K562 (cell line): Measurements from ENCODE around the gene TTYH2. TPM values are rescaled to one million over a fixed set of nuclear protein-coding genes. Genes with fewer than 3 reads are reported as not detected.

Source experiments
- FOXM1 ChIP-seq, 2 experiments: fragments of 450-650 bp in 1 of 2; sonication (generic) in 1 of 2; formaldehyde crosslinking in 1 of 2; IDR thresholded peaks; 2 replicates each; pipeline versions ENCODE4 v1.6.1 to v1.9.0; 2017 to 2022; ENCODE audit warnings: low read depth in 2 of 2, mild to moderate bottlenecking in 2 of 2, missing genetic modification reagents in 1 of 2, moderate library complexity in 1 of 2
- KHSRP ChIP-seq: fragments of 450-650 bp; IDR thresholded peaks from 2 replicates; pipeline ENCODE4 v1.6.1; 2017
- L3MBTL2 ChIP-seq: fragments of 450-650 bp; IDR thresholded peaks from 2 replicates; pipeline ENCODE4 v1.6.1; 2016; ENCODE audit warnings: mild to moderate bottlenecking, moderate library complexity
- MYC ChIP-seq, 2 experiments: fragments of 250-450 bp in 1 of 2; sonication (Bioruptor Pico) in 1 of 2; IDR thresholded peaks; 2 replicates each; pipeline versions ENCODE4 v1.5.1 to v1.6.1; 2012 to 2021; ENCODE audit warnings: low read depth in 2 of 2, borderline replicate concordance in 1 of 2, improper control_type of control experiment in 1 of 2, low read length in 1 of 2, mild to moderate bottlenecking in 1 of 2, moderate library complexity in 1 of 2
- NEUROD1 ChIP-seq: fragments of 150-350 bp; IDR thresholded peaks from 2 replicates; pipeline ENCODE4 v1.6.1; 2014; ENCODE audit warnings: borderline replicate concordance, low read length, low read depth; ENCODE audit not compliant: partially characterized antibody
- STAT5A ChIP-seq: IDR thresholded peaks from 2 replicates; pipeline ENCODE4 v1.6.1; 2012; ENCODE audit warnings: low read length, inconsistent platforms, borderline replicate concordance
- WHSC1 ChIP-seq: IDR thresholded peaks from one replicate; pipeline ENCODE4 v1.6.1; 2012; ENCODE audit warnings: low read length, control low read depth, inconsistent platforms
- ZNF282 ChIP-seq: sonication (generic); formaldehyde crosslinking; IDR thresholded peaks from 2 replicates; pipeline ENCODE4 v1.8.1; 2023; ENCODE audit warnings: missing genetic modification reagents
- ZNF408 ChIP-seq: fragments of 250-450 bp; sonication (Bioruptor Pico); IDR thresholded peaks from 2 replicates; pipeline ENCODE4 v1.4.0; 2020; ENCODE audit warnings: low read depth, mild to moderate bottlenecking, moderate library complexity
- ZNF436 ChIP-seq: fragments of 250-450, 450-650 bp; sonication (Bioruptor Pico); formaldehyde crosslinking; IDR thresholded peaks from 2 replicates; pipeline ENCODE4 v1.7.0; 2020; ENCODE audit warnings: mild to moderate bottlenecking
- ZNF551 ChIP-seq: fragments of 250-450 bp; sonication (Bioruptor Pico); IDR thresholded peaks from 2 replicates; pipeline ENCODE4 v1.5.0; 2021; ENCODE audit warnings: mild to moderate bottlenecking, moderate library complexity
- ZNF75A ChIP-seq: fragments of 450-650 bp; formaldehyde crosslinking; IDR thresholded peaks from 2 replicates; pipeline ENCODE4 v1.4.0; 2020; ENCODE audit warnings: mild to moderate bottlenecking
- polyA plus RNA-seq, 8 experiments: library from polyadenylated mRNA; depleted of rRNA in 4 of 8; stranded (reverse) in 5 of 8; unstranded in 3 of 8; fragments of >200 nt; fragmentation: Nextera tagmentation in 2 of 8; fragmentation: Illumina TruSeq in 1 of 8; extraction: Ambion mirVana in 2 of 8; extraction: Trizol in 1 of 8; gene quantifications; 2 replicates each; pipeline versions ENCODE4 v1.2.1 to v1.2.3, GENCODE V29; 2011 to 2014; ENCODE audit warnings: inconsistent platforms in 1 of 8, missing spikeins in 1 of 8
- total RNA-seq, 7 experiments: library from RNA; depleted of rRNA in 6 of 7; stranded (reverse); fragments of >200 nt in 6 of 7; fragmentation: Illumina TruSeq in 2 of 7; extraction: Trizol in 2 of 7; gene quantifications; 2 replicates each; pipeline versions ENCODE4 v1.2.1 to v1.2.3, GENCODE V29; 2011 to 2021; ENCODE audit warnings: low replicate concordance in 1 of 7
- TF ChIP-seq, protein P1 (sequence below), 2 experiments: fragments of 450-650 bp; IDR thresholded peaks; 2 replicates each; pipeline ENCODE4 v1.6.1; 2016; ENCODE audit warnings: mild to moderate bottlenecking in 2 of 2, borderline replicate concordance in 1 of 2, low read depth in 1 of 2, moderate library complexity in 1 of 2
- TF ChIP-seq, protein P2 (sequence below), 2 experiments: fragments of 150-350 bp in 1 of 2; IDR thresholded peaks; 2 replicates each; pipeline ENCODE4 v1.6.1; 2012 to 2016; ENCODE audit warnings: low read depth in 2 of 2, low read length in 2 of 2, mild to moderate bottlenecking in 1 of 2, moderate library complexity in 1 of 2

Gene TTYH2
- total and polyA plus RNA-seq, 9 of the 15 experiments (the other 6 are each of a cell fraction or from before 2014, with no cell fraction given) = 0.03 to 2.0 (median 0.91) TPM

DNA sequence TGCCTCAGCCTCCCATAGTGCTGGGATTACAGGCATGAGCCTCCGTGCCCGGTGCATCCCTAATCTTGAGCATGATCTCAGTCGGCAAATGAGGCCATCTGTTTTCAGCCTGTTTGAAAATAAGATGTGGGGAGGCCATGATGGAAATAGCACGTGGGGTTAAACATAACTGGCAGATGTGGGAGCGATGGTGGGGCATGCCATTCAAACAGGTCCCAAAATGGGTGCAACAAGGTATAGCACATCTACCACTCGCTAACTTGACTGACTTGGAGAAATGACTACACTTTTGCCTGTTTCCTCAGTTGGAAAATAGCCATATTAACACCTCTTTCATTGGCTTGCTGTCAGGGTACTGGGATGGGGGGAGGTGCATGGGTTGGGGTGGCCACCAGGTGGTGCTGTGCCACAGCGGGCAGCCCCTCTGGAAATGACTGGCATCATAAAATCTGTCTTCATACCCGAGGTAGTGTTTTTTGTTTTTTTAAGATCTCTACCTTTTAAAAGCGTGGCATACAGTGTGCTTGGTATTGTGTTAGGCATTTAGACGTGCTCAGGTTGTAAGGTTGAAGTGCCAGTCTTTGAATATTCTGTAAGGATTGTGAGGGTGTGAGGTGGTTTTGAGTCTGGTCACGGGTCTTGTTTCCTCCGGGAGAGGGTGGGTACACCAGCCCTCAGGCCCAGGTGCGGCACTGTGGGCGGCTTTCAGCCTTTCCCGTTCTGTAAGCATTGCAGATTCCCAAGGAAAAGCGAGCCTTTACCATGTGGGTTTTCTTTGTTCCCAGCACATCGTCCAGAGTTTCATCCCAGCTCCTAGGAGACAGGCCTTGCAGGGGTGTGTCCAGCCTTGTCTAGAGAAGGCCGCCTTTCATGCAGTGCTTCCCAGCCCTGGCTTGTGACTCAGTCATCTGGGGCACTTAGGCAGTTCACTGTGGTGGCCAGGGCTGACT, 2.9 kb upstream of the TTYH2 start (continued):
- TF ChIP-seq FOXM1 (IDR thresholded peaks at IDR 0.05; ENCODE audit: low read depth) (no peak), FOXM1 (CRISPR knock-in tag; IDR thresholded peaks at IDR 0.05; ENCODE audit: low read depth) (no peak), KHSRP (peak; percentile 31; the same call in 1 of the 2 replicates), WHSC1 (no peak), NEUROD1 (peak; percentile 16), MYC (IDR thresholded peaks at IDR 0.05; ENCODE audit: low read depth, low read length) (0 out of 2 replicates have a peak, but pooled peaks have one; percentile 32), MYC (CRISPR knock-in tag; IDR thresholded peaks at IDR 0.05; ENCODE audit: borderline replicate concordance, low read depth) (no peak), ZNF75A (CRISPR knock-in tag) (no peak), ZNF551 (CRISPR knock-in tag) (peak; percentile 32; the same call in 1 of the 2 replicates), ZNF282 (CRISPR knock-in tag) (no peak), ZNF408 (CRISPR knock-in tag) (no peak), STAT5A (0 out of 2 replicates have a peak, but pooled peaks have one; percentile 27), L3MBTL2 (0 out of 2 replicates have a peak, but pooled peaks have one; percentile 24), ZNF436 (CRISPR knock-in tag) (0 out of 2 replicates have a peak, but pooled peaks have one; percentile 9)
- TF ChIP-seq, protein P1, sequence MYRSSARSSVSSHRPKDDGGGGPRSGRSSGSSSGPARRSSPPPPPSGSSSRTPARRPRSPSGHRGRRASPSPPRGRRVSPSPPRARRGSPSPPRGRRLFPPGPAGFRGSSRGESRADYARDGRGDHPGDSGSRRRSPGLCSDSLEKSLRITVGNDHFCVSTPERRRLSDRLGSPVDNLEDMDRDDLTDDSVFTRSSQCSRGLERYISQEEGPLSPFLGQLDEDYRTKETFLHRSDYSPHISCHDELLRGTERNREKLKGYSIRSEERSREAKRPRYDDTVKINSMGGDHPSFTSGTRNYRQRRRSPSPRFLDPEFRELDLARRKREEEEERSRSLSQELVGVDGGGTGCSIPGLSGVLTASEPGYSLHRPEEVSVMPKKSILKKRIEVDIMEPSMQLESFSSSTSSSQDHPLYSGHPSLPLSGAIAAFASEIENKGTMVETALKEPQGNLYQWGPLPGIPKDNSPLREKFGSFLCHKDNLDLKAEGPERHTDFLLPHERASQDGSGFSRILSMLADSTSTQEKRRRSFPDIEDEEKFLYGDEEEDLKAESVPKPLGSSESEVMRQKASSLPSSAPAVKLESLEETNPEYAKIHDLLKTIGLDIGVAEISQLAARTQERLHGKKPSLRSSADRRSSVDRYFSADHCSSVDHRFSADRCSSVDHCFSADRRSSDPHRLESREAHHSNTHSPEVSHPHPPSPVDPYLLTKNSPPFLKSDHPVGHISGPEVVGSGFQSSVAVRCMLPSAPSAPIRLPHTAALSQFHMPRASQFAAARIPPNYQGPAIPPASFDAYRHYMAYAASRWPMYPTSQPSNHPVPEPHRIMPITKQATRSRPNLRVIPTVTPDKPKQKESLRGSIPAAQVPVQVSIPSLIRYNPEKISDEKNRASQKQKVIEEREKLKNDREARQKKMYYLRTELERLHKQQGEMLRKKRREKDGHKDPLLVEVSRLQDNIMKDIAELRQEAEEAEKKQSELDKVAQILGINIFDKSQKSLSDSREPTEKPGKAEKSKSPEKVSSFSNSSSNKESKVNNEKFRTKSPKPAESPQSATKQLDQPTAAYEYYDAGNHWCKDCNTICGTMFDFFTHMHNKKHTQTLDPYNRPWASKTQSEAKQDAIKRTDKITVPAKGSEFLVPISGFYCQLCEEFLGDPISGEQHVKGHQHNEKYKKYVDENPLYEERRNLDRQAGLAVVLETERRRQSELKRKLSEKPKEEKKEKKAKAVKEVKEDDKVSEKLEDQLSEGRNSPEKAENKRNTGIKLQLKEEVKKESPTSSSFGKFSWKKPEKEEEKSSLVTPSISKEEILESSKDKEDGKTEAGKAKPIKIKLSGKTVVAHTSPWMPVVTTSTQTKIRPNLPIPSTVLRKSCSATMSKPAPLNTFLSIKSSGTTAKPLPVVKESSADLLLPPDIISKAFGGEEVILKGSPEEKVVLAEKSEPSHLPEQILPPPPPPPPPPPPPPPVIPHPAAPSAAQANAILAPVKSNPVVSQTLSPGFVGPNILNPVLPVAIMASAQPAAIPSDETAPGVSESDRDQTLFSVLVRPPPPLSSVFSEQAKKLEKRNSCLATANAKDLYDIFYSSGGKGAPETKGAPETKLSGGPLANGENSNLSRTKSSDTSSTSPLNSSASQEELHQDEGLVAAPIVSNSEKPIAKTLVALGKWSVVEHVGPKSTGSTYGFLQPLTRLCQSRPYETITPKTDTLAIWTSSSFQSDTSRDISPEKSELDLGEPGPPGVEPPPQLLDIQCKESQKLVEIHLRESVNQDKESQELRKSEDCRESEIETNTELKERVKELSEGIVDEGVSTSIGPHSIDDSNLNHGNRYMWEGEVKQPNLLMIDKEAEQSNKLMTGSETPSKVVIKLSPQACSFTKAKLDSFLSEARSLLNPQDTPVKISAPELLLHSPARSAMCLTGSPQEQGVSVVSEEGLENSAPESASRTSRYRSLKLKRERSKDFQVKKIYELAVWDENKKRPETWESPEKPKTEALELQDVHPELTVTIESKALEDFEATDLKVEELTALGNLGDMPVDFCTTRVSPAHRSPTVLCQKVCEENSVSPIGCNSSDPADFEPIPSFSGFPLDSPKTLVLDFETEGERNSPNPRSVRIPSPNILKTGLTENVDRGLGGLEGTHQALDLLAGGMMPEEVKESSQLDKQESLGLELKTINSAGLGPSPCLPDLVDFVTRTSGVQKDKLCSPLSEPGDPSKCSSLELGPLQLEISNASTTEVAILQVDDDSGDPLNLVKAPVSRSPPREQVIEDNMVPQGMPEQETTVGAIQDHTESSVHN (IDR thresholded peaks at IDR 0.05; ENCODE audit: borderline replicate concordance in 1 of 2, low read depth in 1 of 2) = no peak
- TF ChIP-seq, protein P2, sequence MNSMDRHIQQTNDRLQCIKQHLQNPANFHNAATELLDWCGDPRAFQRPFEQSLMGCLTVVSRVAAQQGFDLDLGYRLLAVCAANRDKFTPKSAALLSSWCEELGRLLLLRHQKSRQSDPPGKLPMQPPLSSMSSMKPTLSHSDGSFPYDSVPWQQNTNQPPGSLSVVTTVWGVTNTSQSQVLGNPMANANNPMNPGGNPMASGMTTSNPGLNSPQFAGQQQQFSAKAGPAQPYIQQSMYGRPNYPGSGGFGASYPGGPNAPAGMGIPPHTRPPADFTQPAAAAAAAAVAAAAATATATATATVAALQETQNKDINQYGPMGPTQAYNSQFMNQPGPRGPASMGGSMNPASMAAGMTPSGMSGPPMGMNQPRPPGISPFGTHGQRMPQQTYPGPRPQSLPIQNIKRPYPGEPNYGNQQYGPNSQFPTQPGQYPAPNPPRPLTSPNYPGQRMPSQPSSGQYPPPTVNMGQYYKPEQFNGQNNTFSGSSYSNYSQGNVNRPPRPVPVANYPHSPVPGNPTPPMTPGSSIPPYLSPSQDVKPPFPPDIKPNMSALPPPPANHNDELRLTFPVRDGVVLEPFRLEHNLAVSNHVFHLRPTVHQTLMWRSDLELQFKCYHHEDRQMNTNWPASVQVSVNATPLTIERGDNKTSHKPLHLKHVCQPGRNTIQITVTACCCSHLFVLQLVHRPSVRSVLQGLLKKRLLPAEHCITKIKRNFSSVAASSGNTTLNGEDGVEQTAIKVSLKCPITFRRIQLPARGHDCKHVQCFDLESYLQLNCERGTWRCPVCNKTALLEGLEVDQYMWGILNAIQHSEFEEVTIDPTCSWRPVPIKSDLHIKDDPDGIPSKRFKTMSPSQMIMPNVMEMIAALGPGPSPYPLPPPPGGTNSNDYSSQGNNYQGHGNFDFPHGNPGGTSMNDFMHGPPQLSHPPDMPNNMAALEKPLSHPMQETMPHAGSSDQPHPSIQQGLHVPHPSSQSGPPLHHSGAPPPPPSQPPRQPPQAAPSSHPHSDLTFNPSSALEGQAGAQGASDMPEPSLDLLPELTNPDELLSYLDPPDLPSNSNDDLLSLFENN (IDR thresholded peaks at IDR 0.05; ENCODE audit: low read depth in 2 of 2, low read length in 2 of 2) = peak in 1 of 2 experiments; percentile 47; a peak in 1 of 4 replicates
